Chondrocyte (in vitro differentiated cells): ENCODE data around the gene G3BP1. TPM values are rescaled to one million over a fixed set of nuclear protein-coding genes. Genes with fewer than 3 reads are reported as not detected.
A peak's percentile ranks its signal among the peaks of the same experiment; 100 is the strongest.

Source experiments
- DNase-seq: peaks from one replicate; pipeline ENCODE4 v3.0.0; 2021; ENCODE audit warnings: mixed read lengths, low spot score
- H3K27ac Mint-ChIP-seq: one replicate; pipeline ENCODE4 v1.8.0; 2021; ENCODE audit warnings: mild to moderate bottlenecking, moderate library complexity, mixed read lengths; ENCODE audit not compliant: unreplicated experiment
- H3K27me3 Mint-ChIP-seq: 2 replicates; pipeline ENCODE4 v1.8.0; 2021; ENCODE audit warnings: low read depth, mixed read lengths
- H3K36me3 Mint-ChIP-seq: 2 replicates; pipeline ENCODE4 v1.8.0; 2021; ENCODE audit warnings: low read depth, mixed read lengths
- H3K4me1 Mint-ChIP-seq: 2 replicates; pipeline ENCODE4 v1.8.0; 2021; ENCODE audit warnings: low read depth, mild to moderate bottlenecking, mixed read lengths
- H3K4me3 Mint-ChIP-seq: one replicate; pipeline ENCODE4 v1.8.0; 2021; ENCODE audit warnings: mild to moderate bottlenecking, moderate library complexity, mixed read lengths; ENCODE audit not compliant: unreplicated experiment
- H3K9me3 Mint-ChIP-seq: 2 replicates; pipeline ENCODE4 v1.8.0; 2021; ENCODE audit warnings: low read depth, mixed read lengths
- total RNA-seq: library from RNA; stranded (reverse); gene quantifications from 3 replicates; pipeline ENCODE4 v1.2.1, GENCODE V29; 2021
- TF ChIP-seq, protein P1 (sequence below): fragments of 200-600 bp; sonication (generic); IDR thresholded peaks from 2 replicates; pipeline ENCODE4 v1.5.0; 2021; ENCODE audit warnings: antibody characterized with exemption, mild to moderate bottlenecking, moderate library complexity

G3BP1 gene
- total RNA-seq, 1 donor from 2014 or later = 181 TPM

DNA sequence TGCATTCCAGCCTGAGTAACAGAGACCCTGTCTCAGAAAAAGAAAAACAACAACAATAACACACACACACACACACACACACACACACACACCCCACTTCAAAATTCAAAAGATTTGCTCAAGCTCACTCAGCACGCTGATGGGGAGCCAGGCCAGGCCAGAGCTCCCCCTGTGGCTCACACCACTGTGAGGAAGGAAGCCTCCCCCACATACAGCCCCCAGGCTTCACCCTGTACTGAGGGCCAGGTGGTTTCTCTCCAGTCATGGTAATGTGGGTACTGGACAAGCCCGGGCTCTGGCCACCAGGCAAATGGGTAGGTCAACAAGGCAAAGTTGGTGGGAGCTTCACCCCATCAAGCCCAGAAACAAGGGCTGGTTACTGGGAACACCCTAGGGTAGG, 32.4 kb upstream of the G3BP1 start:
- Mint-ChIP-seq H3K36me3 (peaks cover 8% of the 10 kb centered on the region), H3K4me1 (peaks cover 59% of the 10 kb centered on the region), H3K27ac (peak overlapping the region; percentile 99), H3K9me3 (no peaks in the 10 kb centered on the region), H3K27me3 (no peaks in the 10 kb centered on the region), H3K4me3 (no peak overlapping the region)
- no peak for DNase-seq
- TF ChIP-seq, protein P1, sequence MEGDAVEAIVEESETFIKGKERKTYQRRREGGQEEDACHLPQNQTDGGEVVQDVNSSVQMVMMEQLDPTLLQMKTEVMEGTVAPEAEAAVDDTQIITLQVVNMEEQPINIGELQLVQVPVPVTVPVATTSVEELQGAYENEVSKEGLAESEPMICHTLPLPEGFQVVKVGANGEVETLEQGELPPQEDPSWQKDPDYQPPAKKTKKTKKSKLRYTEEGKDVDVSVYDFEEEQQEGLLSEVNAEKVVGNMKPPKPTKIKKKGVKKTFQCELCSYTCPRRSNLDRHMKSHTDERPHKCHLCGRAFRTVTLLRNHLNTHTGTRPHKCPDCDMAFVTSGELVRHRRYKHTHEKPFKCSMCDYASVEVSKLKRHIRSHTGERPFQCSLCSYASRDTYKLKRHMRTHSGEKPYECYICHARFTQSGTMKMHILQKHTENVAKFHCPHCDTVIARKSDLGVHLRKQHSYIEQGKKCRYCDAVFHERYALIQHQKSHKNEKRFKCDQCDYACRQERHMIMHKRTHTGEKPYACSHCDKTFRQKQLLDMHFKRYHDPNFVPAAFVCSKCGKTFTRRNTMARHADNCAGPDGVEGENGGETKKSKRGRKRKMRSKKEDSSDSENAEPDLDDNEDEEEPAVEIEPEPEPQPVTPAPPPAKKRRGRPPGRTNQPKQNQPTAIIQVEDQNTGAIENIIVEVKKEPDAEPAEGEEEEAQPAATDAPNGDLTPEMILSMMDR = peak; percentile 25

DNA sequence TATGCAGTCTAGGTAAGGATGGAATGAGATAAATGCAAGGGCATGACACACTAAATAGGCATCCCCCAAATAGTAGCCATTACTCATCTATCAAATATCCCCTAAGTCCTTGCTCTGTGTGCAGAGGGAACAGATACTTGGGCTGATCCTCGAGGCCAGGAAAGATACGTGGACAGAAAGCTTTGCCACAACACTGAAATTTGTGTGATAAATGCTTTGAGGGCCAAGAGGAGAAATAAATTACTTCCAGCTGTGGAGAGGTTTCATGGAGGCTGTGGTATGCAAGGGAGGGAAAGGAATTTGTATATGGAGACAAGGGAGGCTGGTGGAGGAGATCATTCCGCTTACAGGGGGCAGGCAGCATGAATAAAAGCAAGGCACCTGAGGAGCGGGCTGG, 31.8 kb upstream of the G3BP1 start:
- Mint-ChIP-seq H3K36me3 (peaks cover 8% of the 10 kb centered on the region), H3K27ac (peak overlapping the region; percentile 99), H3K9me3 (no peaks in the 10 kb centered on the region), H3K27me3 (no peaks in the 10 kb centered on the region), H3K4me1 (peaks cover 65% of the 10 kb centered on the region), H3K4me3 (peak overlapping the region; percentile 43)
- TF ChIP-seq, protein P1 = no peak
- no peak for DNase-seq

DNA sequence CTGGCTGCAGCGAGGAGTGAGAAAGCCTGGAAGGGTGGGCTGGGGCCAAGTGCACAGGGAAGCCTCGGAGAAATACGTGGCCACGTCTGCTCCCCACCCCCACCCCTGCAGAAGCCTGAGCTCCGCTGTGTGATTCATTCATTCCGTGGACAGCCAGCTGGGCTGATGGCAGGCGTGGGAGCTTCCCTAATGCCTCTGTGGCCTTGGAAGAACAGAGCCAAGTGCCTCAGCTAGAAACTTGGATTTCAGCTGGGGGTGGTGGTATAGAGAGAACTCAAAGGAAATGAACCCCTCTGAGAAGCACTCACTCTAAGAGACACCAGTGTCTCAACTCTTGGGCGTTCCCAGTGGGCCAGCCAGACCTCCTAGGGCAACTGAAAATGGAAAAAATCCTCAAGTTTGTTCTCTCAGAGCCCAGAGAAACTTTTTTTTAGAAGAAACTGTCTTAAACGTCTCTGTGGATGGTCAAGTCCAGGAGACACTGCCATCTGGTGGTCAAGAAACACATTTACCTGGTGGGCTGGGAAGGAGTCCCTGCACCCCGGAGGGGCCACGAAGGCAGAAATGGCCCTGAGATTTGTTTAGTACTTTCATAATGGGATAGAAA, 31.3 kb upstream of the G3BP1 start:
- Mint-ChIP-seq H3K27ac (peak overlapping the region; percentile 99), H3K4me3 (peak overlapping the region; percentile 62)
- no peak for DNase-seq

DNA sequence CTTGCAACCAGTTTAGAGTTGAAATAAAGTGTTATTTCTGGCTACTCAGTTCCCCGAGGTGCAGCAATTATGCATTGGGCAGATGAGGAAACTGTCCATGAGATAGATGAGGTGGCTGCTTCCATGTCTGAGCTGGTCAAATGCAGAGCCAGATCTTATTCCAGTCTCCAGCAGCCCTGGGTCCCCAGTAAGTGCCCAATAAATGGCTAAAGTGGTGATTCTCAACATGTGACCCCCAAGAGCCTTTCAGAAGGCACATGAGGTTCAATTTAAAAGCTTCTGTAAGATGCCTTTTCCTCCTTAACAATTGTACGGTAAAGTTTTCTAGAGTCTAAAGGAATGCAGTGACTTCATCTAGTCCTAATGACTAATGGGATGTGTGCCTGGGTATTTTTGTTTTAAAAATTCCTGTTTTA, 30.8 kb upstream of the G3BP1 start:
- H3K27me3 Mint-ChIP-seq = no peaks in the 10 kb centered on the region
- H3K36me3 Mint-ChIP-seq = peaks cover 8% of the 10 kb centered on the region
- no peaks in the 10 kb centered on the region for H3K9me3 Mint-ChIP-seq
- TF ChIP-seq, protein P1 = peak; percentile 11
- peak overlapping the region; percentile 99 for H3K27ac Mint-ChIP-seq
- DNase-seq = no peak
- H3K4me3 Mint-ChIP-seq = peak overlapping the region; percentile 62
- peaks cover 75% of the 10 kb centered on the region for H3K4me1 Mint-ChIP-seq

More for the DNA sequence above, 31.3 kb upstream of the G3BP1 start:
- H3K27me3 Mint-ChIP-seq = no peaks in the 10 kb centered on the region
- peaks cover 8% of the 10 kb centered on the region for H3K36me3 Mint-ChIP-seq
- TF ChIP-seq, protein P1 = peak; percentile 100
- H3K4me1 Mint-ChIP-seq = peaks cover 70% of the 10 kb centered on the region
- H3K9me3 Mint-ChIP-seq = no peaks in the 10 kb centered on the region

DNA sequence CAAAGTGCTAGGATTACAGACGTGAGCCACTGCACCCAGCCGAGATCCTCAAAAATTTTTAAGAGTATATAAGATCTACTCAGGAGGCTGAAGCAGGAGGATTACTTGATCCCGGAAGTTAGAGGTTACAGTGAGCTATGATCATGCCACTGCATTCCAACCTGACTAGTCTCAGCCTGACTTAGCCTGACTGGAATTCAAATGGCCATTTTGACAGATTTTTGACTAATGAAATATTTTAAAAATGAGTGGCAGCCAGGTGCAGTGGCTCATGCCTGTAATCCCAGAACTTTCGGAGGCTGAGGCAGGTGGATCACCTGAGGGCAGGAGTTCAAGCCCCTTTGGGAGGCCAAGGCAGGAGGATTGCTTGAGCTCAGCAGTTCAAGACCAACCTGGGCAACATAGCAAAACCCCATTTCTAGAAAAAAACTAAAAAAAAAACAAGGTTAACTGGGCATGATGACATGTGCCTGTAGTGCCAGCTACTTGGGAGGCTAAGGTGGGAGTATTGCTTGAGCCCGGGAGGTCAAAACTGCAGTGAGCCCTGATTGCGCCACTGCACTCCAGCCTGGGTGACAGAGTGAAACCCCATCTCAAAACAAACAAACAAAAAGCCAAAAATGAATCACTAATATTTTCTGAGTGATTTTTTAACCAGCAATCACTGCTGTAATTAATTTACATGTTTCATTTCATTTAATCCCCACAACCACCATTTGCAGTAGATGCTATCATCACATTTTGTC, 29.9 kb upstream of the G3BP1 start:
- TF ChIP-seq, protein P1 = no peak
- Mint-ChIP-seq H3K9me3 (no peaks in the 10 kb centered on the region), H3K27me3 (no peaks in the 10 kb centered on the region), H3K36me3 (peaks cover 8% of the 10 kb centered on the region), H3K4me1 (peaks cover 81% of the 10 kb centered on the region), H3K27ac (peak overlapping the region; percentile 99), H3K4me3 (no peak overlapping the region)
- DNase-seq = no peak
